ENCODE results near the gene SPA17. TPM values are rescaled to one million over a fixed set of nuclear protein-coding genes. Genes with fewer than 3 reads are reported as not detected.
A peak's percentile ranks its signal among the peaks of the same experiment; 100 is the strongest.

The SPA17 gene
- polyA plus RNA-seq, 1 donor: 2.1 TPM

- DNase-seq: no peak
Measured at GRCh38 chr11:124663861-124664260, 9.8 kb upstream of the SPA17 start.

DNA sequence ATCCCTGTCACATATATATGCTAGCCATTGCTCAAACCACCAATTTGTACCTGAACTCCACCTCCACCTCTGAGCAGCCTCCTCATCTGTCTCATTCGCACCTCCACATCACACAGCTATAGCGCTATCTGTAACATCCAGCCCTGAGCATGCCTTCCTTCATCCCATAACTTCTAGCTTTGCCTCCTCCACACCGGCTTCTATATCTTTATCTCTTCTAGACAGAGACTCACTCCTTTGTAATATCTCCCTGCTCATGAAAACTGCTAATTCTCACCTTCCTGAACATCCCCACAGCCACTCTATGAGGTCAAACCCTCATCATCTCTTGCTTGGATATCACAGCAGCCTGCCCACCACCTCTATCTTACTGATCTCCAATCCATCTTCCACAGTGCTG, 6.1 kb upstream of the SPA17 start:
- no peak for DNase-seq

GRCh38 chr11:124669193-124669592, 4.5 kb upstream of the SPA17 start:
- peak; percentile 45 for DNase-seq

DNA sequence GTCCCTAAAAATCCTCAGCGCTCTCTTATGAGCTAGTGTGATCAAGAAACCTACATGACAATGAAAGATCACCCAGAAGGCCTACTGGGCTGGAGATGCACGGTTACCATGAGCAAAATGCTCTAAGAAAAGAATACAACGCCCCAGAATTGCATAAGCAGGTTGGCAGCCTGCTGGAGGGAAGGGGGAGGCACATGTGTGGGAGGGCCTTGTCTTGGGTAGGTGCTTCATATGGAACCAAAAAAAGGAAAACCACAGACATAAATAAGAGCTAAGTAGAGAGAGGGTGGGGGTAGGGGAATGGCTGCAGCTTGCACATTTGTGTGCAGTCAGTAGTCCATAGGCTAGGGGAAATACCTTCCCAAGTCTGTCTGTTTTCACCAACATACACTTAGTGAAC, 3.0 kb upstream of the SPA17 start:
- DNase-seq: no peak

DNA sequence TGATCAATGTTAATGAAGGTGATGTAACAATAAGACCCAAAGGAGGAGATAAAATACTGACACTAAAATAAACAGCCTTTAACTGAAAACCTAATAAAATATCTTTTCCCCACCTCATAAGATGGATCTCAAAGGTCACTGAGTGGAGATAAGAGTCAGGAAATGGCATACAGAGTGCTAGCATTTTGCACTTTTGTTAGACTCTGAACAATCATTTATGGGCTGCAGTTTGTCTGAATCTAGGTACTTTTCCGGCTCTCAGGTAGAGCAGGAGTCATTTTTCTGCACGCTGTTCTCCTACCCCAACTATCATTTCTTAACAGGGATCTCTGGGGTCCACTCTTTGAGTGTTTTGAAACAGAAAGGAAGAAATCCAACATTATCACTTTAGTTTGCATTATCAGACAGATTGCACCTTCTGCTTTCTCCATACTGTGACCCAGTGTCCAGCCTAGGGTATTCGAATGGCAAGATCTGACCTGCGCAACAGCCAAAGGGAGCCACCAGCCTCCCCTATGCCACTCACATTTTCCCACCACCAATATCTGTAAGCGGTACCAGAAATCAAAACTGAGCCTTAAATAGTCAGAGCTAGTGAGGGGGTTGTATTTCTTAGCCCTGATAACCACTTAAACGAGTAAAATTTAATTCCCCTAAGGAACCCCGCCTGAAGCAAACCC, 1.0 kb upstream of the SPA17 start:
- no peak for DNase-seq

GRCh38 chr11:124674168-124674517, 439 bp downstream of the SPA17 start:
- no peak for DNase-seq

GRCh38 chr11:124674571-124674970, 867 bp downstream of the SPA17 start:
- no peak for DNase-seq

- no peak for DNase-seq
Measured at GRCh38 chr11:124676386-124676785, 2.7 kb downstream of the SPA17 start.

DNA sequence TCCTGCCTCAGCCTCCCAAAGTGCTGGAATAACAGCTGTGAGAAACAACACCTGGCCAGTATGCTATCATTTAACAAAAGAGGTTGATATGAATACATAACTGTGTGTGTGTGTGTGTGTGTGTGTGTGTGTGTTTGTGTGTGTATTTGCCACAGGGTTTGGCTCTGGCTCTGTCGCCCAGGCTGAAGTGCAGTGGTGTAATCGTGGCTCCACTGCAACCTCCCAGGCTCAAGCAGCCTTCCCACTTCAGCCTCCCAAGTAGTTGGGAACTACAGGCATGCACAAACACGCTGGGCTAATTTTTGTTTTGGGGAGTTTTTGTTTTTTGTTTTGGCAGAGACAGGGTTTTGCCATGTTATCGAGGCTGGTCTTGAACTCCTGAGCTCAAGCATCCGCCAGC, 4.7 kb downstream of the SPA17 start:
- no peak for DNase-seq

- DNase-seq: no peak
Measured at GRCh38 chr11:124681421-124681820, 7.7 kb downstream of the SPA17 start.

DNA sequence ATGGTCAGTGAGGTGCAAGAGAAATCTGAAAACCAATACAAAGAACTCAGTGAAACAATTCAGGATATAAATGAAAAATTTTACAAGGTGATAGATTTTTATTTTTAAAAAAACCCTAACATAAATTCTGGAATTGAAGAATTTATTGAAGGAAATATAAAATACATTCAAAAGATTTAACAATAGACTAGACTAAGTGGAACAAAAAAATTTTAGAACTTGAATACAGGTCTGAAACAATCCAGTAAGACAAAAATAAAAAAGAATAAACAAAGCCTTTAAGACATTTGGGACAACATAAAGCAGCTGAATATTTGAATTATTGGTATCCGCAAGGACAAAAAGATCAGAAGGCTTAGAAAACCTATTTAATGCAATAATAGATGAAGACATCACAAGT, 8.7 kb downstream of the SPA17 start:
- DNase-seq: no peak

DNA sequence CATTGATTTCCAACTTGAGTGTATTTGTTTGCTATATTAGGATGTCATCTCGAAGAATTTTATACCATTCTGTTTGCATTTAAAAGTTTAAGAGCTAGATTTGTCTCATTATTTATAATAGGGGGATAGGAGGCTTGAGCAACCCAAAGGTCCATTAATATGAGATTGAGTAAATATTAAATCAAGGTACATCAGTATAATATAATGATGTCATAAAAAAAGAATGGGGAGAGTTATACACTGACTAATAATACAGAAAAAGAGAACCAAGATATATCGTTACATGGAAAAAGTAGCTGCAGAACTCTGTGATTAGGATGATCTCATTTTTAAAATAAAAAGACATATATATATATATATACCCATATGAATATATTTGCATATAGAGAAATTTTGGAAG, 19.4 kb downstream of the SPA17 start:
- DNase-seq: no peak

DNA sequence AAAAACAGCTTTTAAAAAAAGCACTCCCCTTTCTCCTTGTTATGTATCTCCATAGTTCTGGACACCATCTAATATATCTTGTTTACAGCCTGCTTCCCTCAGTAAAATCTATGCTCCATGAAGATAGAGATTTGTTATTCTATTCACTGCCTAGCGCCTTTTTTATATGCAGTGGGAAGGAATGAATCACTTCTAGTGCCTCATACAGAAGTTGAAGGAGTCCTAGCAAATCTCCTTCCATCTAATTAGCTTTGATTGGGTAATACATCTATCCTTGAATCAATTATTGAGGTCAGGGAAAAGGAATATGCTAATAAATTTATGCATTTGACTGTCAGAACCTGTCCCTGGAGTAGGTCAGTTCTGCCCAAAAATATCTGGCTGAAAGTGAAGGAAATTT, 25.8 kb downstream of the SPA17 start:
- DNase-seq: no peak

GRCh38 chr11:124700028-124700427, 26.3 kb downstream of the SPA17 start:
- DNase-seq: no peak

GRCh38 chr11:124707829-124708228, 34.1 kb downstream of the SPA17 start:
- no peak for DNase-seq

GRCh38 chr11:124712392-124712791, 38.7 kb downstream of the SPA17 start:
- DNase-seq: no peak

- DNase-seq: no peak
Measured at GRCh38 chr11:124716591-124716990, 42.9 kb downstream of the SPA17 start.

- no peak for DNase-seq
Measured at GRCh38 chr11:124717421-124717785, 43.7 kb downstream of the SPA17 start.

- peak; percentile 20 for DNase-seq
Measured at GRCh38 chr11:124717786-124718651, 44.3 kb downstream of the SPA17 start.

DNA sequence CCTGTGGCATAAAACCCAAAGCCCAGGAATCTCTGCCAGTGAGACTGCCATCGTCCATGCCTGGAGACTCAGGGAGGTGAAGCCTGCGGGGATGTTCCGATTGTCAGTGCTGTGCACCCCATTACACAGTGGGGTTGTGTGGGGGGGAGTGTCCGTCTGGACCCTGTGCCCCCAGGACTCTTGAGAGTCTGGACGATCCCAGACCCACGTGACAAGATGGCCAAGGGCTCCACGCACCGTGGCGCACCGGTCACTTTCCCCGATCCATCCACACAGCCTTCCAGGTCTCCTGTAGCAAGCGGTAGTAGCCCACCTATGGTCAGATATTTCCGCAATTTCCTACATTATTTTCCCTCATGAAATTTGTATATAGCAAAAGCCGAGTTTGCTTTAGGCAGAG, 45.1 kb downstream of the SPA17 start:
- DNase-seq: no peak

- no peak for DNase-seq
Measured at GRCh38 chr11:124719534-124719933, 45.8 kb downstream of the SPA17 start.

GRCh38 chr11:124722176-124722575, 48.5 kb downstream of the SPA17 start:
- no peak for DNase-seq

- no peak for DNase-seq
Measured at GRCh38 chr11:124724979-124725718, 51.4 kb downstream of the SPA17 start.

- DNase-seq: no peak
Measured at GRCh38 chr11:124725719-124726105, 52.0 kb downstream of the SPA17 start.

Data from hindlimb muscle (tissue), 1 donor.